MG63 (cell line): ENCODE data around the gene PRAMEF27. TPM values are rescaled to one million over a fixed set of nuclear protein-coding genes. Genes with fewer than 3 reads are reported as not detected.
"Not testable (repeated sequence)": the region's sequence is repeated elsewhere in the genome, so short reads cannot be mapped to it uniquely, and the experiment has no call there.

Experiments used
- DNase-seq: peaks from one replicate; pipeline ENCODE4 v3.0.0-alpha.2; 2020
- H3K27me3 ChIP-seq: fragments of 250-450 bp; sonication (Bioruptor Pico); 2 replicates; pipeline ENCODE4 v1.5.1; 2020; ENCODE audit warnings: mild to moderate bottlenecking, moderate library complexity
- H3K36me3 ChIP-seq: fragments of 250-450 bp; sonication (Bioruptor Pico); 2 replicates; pipeline ENCODE4 v1.5.1; 2020; ENCODE audit warnings: mild to moderate bottlenecking, moderate library complexity
- H3K4me3 ChIP-seq: fragments of 250-450 bp; sonication (Bioruptor Pico); 2 replicates; pipeline ENCODE4 v1.5.1; 2020; ENCODE audit warnings: mild to moderate bottlenecking, moderate library complexity
- H3K9me3 ChIP-seq: fragments of 250-450 bp; sonication (Bioruptor Pico); 2 replicates; pipeline ENCODE4 v1.5.1; 2020; ENCODE audit warnings: mild to moderate bottlenecking, moderate library complexity
- total RNA-seq: library from RNA; depleted of rRNA; stranded (reverse); fragments of >200 nt; shearing (Covaris generic); gene quantifications from 2 replicates; pipeline ENCODE4 v1.2.3, GENCODE V29; 2014; ENCODE audit warnings: low replicate concordance; rRNA removed

The PRAMEF27 gene
- not detected in 2 replicates for total RNA-seq

DNA sequence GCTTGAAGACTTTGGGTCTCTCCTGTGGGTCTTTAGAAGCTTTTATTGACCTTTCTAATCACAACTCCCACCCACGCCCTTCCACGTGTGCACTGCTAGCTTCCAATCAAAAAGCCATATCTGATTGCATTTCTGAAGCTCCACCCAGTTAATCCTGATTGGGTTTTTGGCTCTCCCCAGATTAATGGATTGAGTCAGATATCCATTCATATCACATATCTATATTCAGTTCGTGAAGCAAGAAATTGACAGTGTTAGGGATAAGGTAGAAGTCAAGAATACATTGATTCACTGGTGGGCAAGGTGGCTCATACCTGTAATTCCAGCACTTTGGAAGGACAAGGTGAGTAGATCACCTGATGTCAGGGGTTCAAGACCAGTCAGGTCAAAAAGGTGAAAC is at the start of gene PRAMEF27:
Gene PRAMEF27, minus strand, starts transcription at position 101 of the 400 bp plus-strand sequence. CDS start 2,916 bp downstream, outside the sequence.
- not testable (repeated sequence) for H3K27me3 ChIP-seq, H3K36me3 ChIP-seq, H3K4me3 ChIP-seq, H3K9me3 ChIP-seq, DNase-seq

DNA sequence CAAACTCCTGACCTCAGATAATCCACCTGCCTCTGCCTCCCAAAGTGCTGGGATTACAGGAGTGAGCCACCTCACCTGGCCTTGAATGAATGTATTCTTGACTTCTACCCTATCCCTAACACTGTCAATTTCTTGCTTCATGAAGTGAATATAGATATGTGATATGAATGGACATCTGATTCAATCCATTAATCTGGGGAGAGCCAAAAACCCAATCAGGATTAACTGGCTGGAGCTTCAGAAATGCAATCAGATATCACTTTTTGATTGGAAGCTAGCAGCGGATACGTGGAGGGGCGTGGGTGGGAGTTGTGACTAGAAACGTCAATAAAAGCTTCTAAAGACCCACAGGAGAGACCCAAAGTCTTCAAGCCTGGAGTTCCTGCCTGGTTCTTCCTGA is 14.1 kb upstream of the PRAMEF27 start, which contains the start of gene PRAMEF25:
Gene PRAMEF25, plus strand, starts transcription at position 301 of the 400 bp plus-strand sequence. CDS start 2,920 bp downstream, outside the sequence.
- not testable (repeated sequence) for DNase-seq, H3K27me3 ChIP-seq, H3K9me3 ChIP-seq, H3K4me3 ChIP-seq, H3K36me3 ChIP-seq

DNA sequence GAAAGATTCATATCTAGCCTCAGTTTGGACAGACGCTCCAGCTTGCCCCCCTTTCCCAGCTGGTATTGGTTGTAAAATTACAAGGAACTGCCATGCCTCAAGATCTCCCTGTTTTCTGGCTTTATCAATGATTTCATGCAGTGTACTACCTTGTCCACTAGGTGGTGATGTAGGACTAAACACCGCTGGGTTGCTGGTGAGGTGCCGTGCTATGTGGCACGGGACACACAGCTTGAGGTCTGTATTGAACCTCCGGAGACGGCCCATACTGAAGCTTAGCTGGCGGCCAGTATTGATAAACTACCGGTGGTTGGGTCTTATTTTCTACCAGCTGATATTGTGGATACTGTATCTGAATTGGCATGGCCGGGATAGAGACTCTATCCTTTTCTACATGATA is 36.5 kb downstream of the PRAMEF27 start:
- H3K9me3 ChIP-seq, result not testable (repeated sequence)

DNA sequence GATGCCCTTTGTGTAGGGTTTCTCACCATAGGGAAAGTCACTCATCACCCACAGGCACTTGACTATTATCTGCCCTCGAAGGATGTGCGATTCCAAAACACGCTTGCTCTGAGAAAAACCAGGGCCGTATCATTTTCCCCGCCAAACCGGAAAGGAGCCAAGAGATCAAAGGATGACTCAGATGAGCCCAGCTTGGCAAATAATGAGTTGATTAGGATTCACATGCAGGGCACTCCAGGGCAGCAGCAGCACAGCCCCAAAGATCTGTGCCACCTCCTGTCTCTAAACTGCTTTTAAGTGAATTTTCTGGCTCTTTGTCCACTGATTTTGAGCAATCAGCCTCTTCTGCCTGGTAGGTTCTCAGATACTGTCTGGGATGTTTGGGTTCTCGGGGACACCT is 44.4 kb downstream of the PRAMEF27 start:
- H3K36me3 ChIP-seq, DNase-seq, H3K27me3 ChIP-seq, H3K9me3 ChIP-seq, H3K4me3 ChIP-seq: not testable (repeated sequence)

More for the DNA sequence above, 36.5 kb downstream of the PRAMEF27 start:
- H3K27me3 ChIP-seq, DNase-seq, H3K4me3 ChIP-seq, H3K36me3 ChIP-seq: not testable (repeated sequence)

DNA sequence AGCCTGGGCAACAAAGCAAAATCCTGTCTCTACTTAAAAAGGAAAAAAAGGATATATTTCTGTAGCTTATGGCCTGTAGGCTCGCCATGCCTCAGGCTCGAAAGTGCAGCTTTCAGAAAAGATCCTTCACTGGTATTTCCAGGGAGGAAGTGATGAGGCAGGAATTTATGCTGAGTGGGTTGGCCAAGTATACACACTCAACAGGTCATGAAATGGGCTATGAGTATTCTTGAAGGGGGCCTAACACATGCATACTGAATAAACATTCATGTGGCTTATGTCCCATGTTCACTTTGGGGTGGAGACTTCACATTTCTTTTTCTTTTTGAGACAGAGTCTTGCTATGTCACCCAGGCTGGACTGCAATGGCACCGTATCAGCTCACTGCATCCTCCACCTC is 47.0 kb downstream of the PRAMEF27 start:
- not testable (repeated sequence) for H3K4me3 ChIP-seq, H3K27me3 ChIP-seq, H3K36me3 ChIP-seq, H3K9me3 ChIP-seq, DNase-seq

DNA sequence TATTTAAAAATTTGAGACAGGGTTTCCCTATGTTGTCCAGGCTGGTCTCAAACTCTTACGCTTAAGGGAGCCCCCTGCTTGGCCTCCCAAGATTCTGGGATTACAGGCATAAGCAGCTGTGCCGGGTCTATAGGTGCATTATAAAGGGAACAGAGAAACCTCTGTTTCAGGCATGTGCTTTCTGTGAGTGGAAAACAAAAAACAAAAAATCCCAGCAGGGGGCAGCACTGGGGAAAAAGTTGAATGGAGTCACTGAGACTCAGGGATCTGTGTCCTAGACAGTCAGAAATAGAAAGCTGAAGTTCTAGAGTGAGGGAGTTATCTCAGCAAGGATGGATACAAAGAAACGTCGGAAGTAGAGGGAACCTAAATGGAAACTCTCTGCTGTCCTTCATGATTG is 50.6 kb downstream of the PRAMEF27 start:
- H3K9me3 ChIP-seq, H3K4me3 ChIP-seq, H3K27me3 ChIP-seq, DNase-seq, H3K36me3 ChIP-seq: not testable (repeated sequence)

Other genes starting within 250 kb of the PRAMEF27 start
- gene PRAMEF11, start 225.2 kb downstream of the PRAMEF27 start, total RNA-seq, result not detected in 2 replicates
- gene HNRNPCL1, start 207.9 kb downstream of the PRAMEF27 start, total RNA-seq, result not detected in 2 replicates
- not detected in 2 replicates for gene PRAMEF2, start 199.5 kb downstream of the PRAMEF27 start, total RNA-seq
- gene PRAMEF4, start 170.4 kb downstream of the PRAMEF27 start, total RNA-seq, result not detected in 2 replicates
- not detected in 2 replicates for gene PRAMEF10, start 158.3 kb downstream of the PRAMEF27 start, total RNA-seq
- gene PRAMEF7, start 140.0 kb downstream of the PRAMEF27 start, total RNA-seq, result not detected in 2 replicates
- not detected in 2 replicates for gene PRAMEF6, start 109.0 kb downstream of the PRAMEF27 start, total RNA-seq
- gene HNRNPCL3, start 4.2 kb upstream of the PRAMEF27 start, total RNA-seq, result not detected in 2 replicates
- gene PRAMEF25, start 14.2 kb upstream of the PRAMEF27 start, total RNA-seq, result not detected in 2 replicates
- gene HNRNPCL2, start 60.3 kb upstream of the PRAMEF27 start, total RNA-seq, result not detected in 2 replicates
- not detected in 2 replicates for gene PRAMEF26, start 99.4 kb upstream of the PRAMEF27 start, total RNA-seq
- gene HNRNPCL4, start 109.1 kb upstream of the PRAMEF27 start, total RNA-seq, result not detected in 2 replicates
- not detected in 2 replicates for gene PRAMEF9, start 115.3 kb upstream of the PRAMEF27 start, total RNA-seq
- not detected in 2 replicates for gene PRAMEF13, start 144.8 kb upstream of the PRAMEF27 start, total RNA-seq
- not detected in 2 replicates for gene PRAMEF18, start 169.6 kb upstream of the PRAMEF27 start, total RNA-seq
- gene PRAMEF5, start 197.6 kb upstream of the PRAMEF27 start, total RNA-seq, result not detected in 2 replicates
- not detected in 2 replicates for gene PRAMEF8, start 228.6 kb upstream of the PRAMEF27 start, total RNA-seq
- gene PRAMEF33, start 247.0 kb upstream of the PRAMEF27 start, total RNA-seq, result not detected in 2 replicates